Left ventricle myocardium superior (tissue), 1 donor: ENCODE results near the gene CD164. TPM values are rescaled to one million over a fixed set of nuclear protein-coding genes. Genes with fewer than 3 reads are reported as not detected.

Experiments used
- ATAC-seq: fragments of 200-7000 bp; cut with Tn5 transposase; one replicate; pipeline ENCODE4 v1.9.1; 2020; ENCODE audit warnings: mild to moderate bottlenecking, moderate library complexity
- DNase-seq: peaks from one replicate; pipeline ENCODE4 v3.0.0-alpha.2; 2020
- intact Hi-C: fragments of 100-400 bp; cut with micrococcal nuclease; formaldehyde crosslinking; loops from one replicate; pipeline ENCODE4 v1.11.0; 2022
- long read RNA-seq: library from polyadenylated mRNA; unstranded; transcript quantifications from one replicate; pipeline ENCODE4 v2.0.0, GENCODE V29; 2021
- total RNA-seq: library from RNA; stranded (reverse); fragmentation: NEBNext Ultra II Directional; extraction: Animal tissue kit (Norgen Biotek cat#: 25700); gene quantifications from one replicate; pipeline ENCODE4 v1.2.1, GENCODE V29; 2021
- donor health status: DM: no; HTN: yes; CAD: no; lungs with severe emphysema.

CD164 gene
- total RNA-seq: 100 TPM
- long read RNA-seq, transcript CD164-202 (6 exons, 3,365 nt): major isoform, 225 of 234 reads
- long read RNA-seq, partial matches to known transcripts: 1 of 234 reads
- long read RNA-seq, other reads (novel, unspliced or antisense): 5 of 234 reads

DNA sequence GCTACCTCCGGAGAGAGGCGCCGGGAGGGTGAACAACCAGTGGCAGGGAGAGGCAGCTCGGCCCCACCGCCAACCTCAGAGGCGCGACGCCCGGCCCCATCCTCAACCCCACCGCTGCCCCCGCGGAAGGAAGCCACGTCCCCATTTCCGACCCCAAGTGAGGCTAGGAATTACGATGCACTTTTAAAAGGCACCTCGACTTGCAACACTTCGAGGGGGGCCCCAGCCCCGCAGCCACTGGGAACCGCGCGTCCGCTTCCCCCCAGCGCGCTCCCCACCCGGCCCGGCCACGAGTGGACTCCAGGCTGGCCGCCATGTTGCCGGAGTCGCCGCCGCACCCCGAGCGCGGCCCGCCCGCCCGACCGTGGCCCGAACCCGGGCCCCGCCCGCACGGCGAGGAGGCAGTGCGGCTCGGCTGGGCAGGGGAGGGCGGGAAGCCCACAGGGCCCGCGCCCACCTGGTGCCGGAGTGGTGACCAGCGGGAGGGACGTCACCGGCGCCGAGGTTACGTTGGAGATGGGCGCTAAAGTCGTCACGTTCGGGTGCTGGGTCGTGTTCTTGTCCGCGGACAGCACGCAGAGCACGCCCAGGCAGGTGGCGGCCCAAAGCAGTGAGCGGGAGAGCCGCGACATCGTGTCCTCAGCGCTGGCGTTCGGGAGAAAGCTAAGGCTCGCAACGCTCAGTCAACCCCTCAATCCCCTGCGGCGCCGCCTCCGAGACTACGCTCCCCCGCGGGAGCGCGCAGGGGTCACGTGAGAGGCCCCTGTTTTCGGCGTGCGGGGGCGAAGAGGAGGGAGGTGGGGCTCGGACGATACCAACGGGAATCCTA lies at the start of gene CD164:
Gene CD164 (minus strand): TSS at position 721 of the 829 bp plus-strand sequence. CDS start 89 bp downstream, at position 632.
- intact Hi-C loops: no loop called here
- peak; percentile 93 for ATAC-seq
- DNase-seq: peak; percentile 95

DNA sequence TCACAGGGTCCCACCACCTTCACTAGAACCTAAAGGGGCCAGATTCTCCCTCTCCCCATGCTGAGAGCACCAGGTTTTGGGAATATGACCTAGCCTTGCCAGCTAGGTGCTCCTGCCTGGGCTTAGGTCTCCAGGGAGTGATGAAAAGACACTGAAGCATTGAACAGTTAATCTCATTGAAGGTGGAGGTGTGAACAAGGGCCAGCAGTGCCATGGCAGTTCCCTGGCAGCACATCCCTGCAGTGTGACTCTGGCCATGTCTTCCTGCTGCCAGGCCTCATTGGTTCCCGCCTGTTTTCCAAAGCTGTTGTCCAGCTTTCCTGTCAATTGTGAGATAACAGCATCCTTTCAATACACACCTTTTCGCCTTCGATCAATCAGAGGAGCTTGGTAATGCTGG lies 47.2 kb upstream of the CD164 start:
- intact Hi-C loops: no loop called here
- ATAC-seq (no peak), DNase-seq (no peak)

DNA sequence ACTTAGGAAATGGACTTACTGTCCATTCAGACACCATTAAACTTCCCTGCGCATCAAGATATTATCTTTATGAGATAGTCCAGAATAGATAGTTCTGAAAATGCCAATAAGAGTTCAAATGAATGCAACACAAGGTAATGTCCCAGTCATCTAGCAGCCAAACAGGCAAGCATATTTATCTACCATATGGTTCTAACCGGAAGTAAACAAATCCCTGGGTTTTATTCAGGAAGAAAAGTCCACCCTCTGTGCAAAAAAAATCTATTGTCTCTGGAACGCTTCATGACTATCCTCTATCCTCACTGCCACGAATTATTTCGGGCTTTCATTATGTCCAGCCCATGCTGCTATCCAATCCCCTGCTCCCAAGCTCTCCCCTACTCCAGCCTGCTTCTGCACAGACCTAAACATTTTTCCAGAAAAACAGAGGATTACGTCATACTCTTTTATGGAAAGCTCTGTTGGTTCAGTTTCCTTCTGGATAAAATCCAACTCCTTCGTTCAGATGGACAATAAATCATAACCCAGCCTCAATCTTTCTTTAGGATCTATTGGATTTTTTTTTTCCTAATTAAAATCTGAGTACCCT lies 46.7 kb upstream of the CD164 start:
- intact Hi-C loops: no loop called here
- ATAC-seq (peak; percentile 71), DNase-seq (no peak)

DNA sequence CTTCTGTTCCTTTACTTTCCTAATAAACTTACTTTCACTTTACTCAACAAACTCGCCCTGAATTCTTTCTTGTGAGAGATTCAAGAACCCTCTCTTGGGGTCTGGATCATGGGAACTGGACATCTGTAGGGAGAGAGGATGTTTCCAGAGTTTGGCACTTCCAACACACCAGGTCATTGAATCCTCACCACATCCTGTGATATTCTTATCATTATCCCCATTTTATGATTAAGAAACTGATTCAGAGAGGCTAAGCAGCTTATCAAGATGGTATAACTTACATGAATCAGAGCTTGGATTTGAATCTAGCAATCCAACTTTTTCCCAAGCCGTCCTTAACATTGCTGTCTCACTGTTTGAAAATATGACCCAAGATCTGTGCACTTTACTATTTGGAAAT lies 42.7 kb upstream of the CD164 start:
- intact Hi-C loops: no loop called here
- DNase-seq (no peak), ATAC-seq (no peak)

DNA sequence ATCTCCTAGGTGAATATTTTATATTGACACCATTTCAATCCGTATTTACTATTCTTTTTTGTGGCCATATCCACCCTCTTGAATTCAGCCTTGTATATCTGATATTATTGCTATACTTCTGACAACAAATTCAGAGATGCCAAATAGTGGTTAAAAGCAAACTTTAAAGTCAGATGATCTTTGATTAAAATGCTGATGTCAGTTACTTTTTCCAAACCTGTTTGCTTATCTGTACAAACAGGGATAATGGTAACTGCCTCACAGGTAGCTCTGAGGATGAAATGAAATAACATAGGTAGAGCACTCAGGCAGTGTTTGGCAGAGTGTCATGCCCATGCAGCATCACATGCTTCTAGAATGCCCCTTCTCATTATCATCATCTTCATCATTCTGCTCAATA lies 38.9 kb upstream of the CD164 start:
- DNase-seq: no peak
- intact Hi-C loops: no loop called here
- ATAC-seq: no peak

DNA sequence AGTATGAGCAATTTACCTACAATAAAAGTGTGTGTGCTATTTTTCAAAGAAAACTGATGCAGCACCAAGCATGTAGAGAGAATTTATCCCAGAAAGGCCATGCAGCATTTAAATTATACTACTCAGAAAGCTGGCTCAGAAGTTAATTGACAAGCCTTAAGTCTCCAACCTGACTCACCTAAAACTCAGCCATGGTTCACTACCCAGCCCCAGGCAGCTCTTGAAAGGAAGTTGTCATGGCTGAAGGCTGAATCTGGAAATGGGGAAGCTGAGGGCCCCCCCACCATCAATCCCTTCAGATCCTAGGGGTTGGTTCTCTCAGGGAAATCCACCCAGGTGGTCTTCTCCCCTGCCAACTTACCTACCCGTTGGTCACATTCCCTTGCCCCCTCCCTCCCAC lies 38.5 kb upstream of the CD164 start:
- no peak for DNase-seq
- intact Hi-C loops: no loop called here
- no peak for ATAC-seq

DNA sequence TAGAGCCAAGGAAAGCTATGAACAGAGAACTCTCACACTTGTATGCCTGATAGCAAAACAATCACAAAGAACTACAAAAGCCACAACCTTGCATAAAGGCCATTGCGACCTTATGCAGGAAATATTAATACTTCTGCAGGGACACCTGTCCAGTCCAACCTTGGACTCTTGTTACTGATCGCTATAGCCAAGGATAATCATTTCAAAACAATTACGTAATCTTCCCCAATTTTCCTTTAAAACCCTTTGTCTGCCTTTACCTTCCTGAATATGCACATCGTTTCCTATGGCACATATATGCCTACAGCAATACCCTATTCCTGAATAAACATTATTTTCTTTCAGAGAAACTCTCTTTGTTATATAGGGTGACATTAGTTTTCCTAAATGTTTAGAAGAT lies 35.4 kb upstream of the CD164 start:
- no peak for ATAC-seq
- intact Hi-C loops: no loop called here
- DNase-seq: no peak

DNA sequence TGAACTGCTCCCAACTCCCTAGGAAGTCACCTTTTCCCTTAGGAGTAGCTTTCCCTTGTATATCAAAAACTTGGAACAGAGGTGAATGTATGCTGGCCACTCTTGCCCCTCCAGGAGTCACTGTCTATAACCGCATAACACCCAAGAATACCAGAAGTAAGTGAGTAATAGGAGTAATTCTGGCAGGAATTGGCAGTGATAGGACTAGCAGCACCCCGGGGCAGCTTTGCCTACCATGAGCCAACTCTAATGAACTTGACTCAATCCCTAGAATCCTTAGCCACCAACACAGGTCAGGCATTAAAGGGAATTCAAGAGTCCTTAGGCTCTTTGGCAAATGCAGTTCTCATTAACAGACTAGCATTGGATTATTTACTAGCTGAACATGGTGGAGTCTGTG lies 28.8 kb upstream of the CD164 start:
- intact Hi-C loops: no loop called here
- no peak for ATAC-seq
- DNase-seq: no peak

DNA sequence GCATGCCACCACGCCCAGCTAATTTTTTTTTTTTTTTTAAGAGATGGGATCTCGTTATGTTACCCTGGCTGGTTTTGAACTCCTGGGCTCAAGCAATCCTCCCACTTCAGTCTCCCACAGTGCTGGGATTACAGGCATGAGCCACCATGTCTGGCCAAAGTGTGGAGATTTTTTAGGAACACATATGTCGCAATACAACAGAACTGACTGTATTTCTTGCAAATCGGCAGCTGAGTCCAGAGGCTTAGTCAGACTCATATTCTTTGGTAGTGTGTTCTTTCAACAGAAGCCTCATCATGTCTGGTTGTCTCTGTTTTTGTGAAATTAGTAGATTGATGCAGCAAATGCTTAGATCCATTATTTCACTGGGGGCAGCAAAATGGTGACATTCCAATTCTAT lies 23.9 kb upstream of the CD164 start:
- DNase-seq (no peak), ATAC-seq (no peak)
- intact Hi-C loops: no loop called here

DNA sequence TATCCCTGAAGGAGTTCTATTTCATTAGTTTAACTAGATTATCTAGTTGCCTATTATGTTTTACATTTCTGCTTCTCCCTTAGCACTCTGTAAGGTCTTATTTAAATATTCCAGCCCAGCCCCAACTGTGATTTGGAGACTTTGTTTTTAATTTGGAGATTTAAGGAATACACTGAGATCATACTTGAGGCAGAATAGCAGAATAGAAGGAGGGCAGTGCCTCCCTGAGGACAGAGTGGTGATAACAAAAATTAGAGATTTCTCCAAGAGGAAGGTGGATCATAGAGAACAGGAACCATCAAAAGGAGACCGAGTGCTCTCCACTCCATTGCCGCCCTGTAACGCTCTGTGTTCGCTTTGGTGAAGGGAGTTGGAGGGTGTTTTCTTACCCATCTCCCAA lies 14.8 kb upstream of the CD164 start:
- DNase-seq (no peak), ATAC-seq (peak; percentile 47)
- intact Hi-C loops: no loop called here

DNA sequence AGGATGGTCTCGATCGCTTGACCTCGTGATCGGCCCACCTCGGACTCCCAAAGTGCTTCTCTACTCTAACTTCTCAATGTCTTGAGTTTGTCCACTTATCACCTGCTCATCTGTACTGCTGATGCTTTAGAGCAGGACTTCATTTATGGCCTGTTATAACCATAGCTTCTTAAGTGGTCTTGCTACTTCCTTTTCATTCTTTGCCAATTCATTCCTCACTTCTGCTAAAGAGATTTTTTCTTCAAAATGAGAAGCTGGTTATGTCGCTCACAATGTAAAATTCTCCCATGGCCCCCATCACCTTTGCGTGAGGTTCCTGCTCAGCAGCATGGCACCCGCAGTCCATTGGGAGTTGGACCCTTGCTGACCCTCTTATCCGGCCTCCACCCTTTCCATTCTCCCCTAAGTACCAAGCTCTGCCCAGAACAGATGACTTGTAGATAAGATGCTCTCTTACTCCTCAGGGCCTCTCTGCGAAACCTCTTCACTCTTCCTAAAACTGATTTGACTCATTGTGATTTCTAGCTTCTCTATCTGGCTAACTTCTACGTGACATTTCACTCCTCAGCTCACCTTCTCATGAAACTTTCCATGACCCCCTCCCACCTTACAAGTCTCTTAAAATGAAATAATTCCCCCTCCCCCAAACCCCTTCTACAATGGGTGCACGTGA lies 13.9 kb upstream of the CD164 start:
- intact Hi-C loops: no loop called here
- DNase-seq (no peak), ATAC-seq (no peak)

DNA sequence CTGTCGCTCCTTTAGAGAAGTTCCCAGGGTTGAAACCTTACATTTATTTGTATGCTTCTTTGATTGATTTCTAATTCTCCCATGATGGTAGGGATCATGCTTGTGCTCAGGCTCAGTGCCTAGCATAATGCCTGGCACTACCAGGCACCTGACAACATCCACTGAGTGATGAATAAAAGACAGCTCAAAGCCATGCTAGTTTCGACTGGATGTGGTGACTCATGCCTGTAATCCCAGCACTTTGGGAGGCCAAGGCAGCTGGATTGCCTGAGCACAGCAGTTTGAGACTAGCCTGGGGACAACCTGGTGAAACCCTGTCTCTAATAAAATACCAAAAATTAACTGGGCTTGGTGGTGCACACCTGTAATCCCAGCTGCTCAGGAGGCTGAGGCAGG lies 11.6 kb upstream of the CD164 start:
- intact Hi-C loops: no loop called here
- DNase-seq (no peak), ATAC-seq (no peak)

DNA sequence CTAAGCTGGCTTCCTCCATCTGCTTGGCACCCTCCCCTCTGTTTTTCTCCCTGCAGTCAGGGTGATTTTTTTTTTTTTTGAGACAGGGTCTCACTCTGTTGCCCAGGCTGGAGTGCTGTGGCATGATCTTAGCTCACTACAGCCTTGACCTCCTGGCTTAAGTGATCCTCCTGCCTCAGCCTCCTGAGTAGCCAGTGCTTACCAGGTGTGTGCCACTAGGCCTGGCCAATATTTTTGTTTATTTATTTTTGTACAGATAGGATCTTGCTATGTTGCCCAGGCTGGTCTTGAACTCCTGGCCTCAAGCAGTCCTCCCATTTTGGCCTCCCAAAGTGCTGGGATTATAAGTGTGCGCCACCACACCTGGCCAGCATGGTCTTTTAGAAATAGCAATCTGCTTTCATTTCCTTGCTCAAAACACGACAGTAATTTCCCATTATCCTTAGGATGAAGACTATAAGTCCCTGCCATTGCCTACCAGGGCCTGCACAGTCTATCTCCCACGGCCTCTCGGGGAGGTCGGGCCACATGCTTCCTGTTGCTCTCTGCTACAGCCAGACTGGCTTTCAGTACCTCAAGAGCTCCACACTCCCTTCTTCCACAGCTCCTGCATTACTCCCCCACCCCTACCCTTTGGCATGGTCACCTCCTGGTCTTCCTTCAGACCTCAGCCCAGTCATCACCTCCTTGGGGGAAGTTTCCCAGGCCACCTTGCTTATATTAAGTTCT lies 11.1 kb upstream of the CD164 start:
- intact Hi-C loops: no loop called here
- no peak for ATAC-seq
- no peak for DNase-seq

DNA sequence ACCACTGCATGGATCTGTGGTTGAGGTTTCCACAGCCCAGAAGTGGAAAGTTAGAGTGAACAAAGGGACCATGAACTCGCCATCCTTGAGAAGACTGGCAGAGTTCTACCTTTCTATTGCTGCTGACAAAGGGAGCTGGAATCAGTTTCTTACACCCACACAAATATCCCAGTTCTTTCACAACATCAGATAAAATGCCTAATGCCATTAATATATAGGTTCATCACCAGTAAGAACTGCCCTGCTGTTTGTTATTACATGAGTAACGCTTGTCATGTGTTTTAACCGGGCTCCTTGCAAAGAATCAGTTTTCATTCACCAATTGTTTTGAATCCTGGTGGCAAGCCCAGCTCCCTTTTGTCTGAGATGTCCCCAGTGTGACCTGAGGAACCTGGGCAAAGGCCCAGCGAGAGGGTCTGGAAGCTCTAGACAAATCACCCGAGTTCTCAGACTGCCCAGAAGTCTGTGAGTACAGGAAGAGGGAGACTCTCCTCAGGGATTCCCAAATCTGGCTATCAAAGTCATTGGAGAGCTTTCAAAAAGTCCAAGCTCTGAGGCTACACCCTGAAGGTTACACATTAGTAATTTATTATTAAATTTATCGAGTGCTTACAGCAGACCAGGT lies 7.5 kb upstream of the CD164 start:
- ATAC-seq (peak; percentile 57), DNase-seq (peak; percentile 34)
- intact Hi-C loops: no loop called here

DNA sequence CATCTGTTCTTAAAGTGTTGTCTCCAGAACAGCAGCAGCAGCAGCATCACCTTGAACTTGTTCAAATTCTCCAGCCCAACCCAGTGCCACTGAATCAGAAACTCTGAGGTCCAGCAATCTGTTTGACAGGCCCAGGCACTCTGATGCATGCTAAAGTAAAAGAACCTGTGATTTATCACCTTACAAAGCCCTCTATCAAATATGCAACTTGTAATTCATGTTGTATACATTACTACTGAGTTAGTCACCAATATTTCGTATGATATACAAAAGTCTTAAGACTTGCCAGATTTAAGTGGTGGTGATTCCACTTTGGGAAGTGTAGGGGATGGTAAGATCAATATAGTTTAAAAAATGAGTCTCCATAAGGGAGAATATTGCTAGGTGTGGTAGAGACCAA lies 6.0 kb upstream of the CD164 start:
- intact Hi-C loops: no loop called here
- ATAC-seq: no peak
- no peak for DNase-seq

DNA sequence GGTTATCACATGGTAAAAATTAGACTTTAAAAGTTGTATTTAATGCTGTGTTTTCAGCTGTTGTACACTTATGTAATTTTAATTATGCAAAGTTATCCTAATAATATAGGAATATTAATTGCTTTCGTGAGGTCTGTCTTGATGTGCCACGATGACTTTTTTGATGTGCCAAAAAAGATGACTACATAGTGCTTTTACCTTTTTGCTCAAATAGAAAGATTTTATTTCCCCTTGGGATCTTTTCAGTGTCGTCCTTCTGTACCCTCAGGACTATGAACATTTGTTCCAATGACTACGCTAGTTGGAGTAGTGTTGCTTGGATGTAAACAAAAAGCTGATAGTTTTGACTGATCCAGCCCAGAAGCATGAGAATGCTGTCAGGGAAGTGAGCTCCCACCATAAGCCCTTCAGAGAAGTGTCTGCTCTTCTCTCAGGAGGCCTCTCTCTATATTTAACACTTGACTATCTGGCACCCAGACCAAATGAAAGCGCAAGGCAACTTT lies 1.2 kb upstream of the CD164 start:
- no peak for DNase-seq
- intact Hi-C loops: no loop called here

DNA sequence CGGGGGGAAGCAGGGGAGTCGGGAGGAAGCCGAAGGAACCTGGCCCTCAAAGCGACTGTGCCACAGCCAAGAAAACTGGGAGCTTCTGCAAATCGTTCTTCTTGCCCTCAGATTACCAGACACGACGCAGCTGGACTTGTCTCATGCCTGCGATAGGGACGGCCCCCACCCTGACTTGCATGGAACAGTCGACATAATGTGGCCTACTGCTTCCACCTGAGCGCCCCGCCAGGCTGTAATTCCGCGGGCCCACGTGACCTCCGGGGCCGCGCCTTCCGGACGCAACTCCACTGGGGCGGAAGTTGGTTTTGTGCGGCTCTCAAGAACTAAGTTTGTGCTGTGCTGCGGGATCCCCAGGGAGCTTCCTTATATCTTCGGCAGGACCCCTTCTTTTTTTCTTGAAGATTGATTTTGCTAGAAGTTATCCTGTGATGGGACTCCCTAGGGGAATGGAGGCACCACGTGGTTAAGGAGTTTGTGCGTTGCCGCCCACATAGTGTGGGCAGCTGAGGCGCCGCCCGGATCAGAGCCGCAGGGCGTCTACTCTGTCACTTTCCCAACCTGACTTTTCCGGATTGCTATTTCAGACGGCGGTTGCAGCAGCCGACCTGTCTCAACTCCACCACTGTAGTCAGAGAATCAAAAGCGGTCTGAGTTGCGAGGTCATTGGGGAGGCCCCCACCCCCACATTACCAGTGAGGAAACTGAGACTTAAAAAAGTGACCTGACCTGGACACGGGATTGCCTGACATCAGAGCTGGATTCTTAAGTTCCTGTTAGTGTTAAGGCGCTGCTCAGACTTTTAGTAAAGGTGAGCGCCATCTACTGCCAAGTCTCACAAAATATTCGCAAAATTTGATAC lies 540 bp upstream of the CD164 start:
- DNase-seq (peak; percentile 96), ATAC-seq (peak; percentile 93)
- intact Hi-C loops: no loop called here

More for the DNA sequence above, 1.2 kb upstream of the CD164 start:
- ATAC-seq: no peak
